ENCODE measurements around the gene INCENP.
A peak's percentile ranks its signal among the peaks of the same experiment; 100 is the strongest.

Gene INCENP

GRCh38 chr11:62087694-62088093 is 36.1 kb upstream of the INCENP start:
- Histone ChIP-seq H3K27me3 (no peaks in the 10 kb centered on the region), H3K9me3 (no peaks in the 10 kb centered on the region), H3K4me1 (no peaks in the 10 kb centered on the region), H3K36me3 (no peaks in the 10 kb centered on the region), H3K27ac (no peak overlapping the region), H3K4me3 (no peak overlapping the region)
- intact Hi-C loops (cut with DNase I; ENCODE audit: low total_unique reads): no loop called here
- TF ChIP-seq, protein P1, sequence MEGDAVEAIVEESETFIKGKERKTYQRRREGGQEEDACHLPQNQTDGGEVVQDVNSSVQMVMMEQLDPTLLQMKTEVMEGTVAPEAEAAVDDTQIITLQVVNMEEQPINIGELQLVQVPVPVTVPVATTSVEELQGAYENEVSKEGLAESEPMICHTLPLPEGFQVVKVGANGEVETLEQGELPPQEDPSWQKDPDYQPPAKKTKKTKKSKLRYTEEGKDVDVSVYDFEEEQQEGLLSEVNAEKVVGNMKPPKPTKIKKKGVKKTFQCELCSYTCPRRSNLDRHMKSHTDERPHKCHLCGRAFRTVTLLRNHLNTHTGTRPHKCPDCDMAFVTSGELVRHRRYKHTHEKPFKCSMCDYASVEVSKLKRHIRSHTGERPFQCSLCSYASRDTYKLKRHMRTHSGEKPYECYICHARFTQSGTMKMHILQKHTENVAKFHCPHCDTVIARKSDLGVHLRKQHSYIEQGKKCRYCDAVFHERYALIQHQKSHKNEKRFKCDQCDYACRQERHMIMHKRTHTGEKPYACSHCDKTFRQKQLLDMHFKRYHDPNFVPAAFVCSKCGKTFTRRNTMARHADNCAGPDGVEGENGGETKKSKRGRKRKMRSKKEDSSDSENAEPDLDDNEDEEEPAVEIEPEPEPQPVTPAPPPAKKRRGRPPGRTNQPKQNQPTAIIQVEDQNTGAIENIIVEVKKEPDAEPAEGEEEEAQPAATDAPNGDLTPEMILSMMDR (IDR thresholded peaks at IDR 0.05): no peak
- DNase-seq: no peak

GRCh38 chr11:62088331-62088933 is 35.4 kb upstream of the INCENP start:
- Histone ChIP-seq H3K4me3 (no peak overlapping the region), H3K27me3 (no peaks in the 10 kb centered on the region), H3K36me3 (no peaks in the 10 kb centered on the region), H3K4me1 (no peaks in the 10 kb centered on the region), H3K27ac (no peak overlapping the region), H3K9me3 (no peaks in the 10 kb centered on the region)
- DNase-seq: no peak
- intact Hi-C loops (cut with DNase I; ENCODE audit: low total_unique reads): no loop called here
- TF ChIP-seq, protein P1 (IDR thresholded peaks at IDR 0.05): no peak

DNA sequence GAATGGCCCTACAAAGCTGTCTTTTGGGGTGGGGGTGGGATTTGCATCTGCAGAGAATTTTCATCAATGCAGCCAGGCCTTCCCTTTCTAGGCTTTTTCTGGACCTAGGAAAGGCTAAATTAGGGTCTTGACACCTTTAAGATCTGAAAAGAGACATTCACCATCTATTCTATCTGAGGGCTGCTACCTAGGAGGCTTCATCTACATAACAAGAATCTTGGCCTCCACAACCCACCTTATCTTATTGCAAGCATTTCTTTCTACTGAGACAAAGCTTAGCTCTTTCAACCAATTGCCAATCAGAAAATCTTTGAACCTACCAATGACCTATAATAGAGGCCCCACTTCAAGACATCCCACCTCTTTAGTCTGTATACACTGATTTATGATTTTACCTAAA is 20.7 kb upstream of the INCENP start:
- intact Hi-C loops (cut with DNase I; ENCODE audit: low total_unique reads): loop anchor here (10.0 kb wide), 1 partner anchor 308 kb away; the partner anchor contains the start of genes FEN1 and TMEM258
- TF ChIP-seq, protein P1 (IDR thresholded peaks at IDR 0.05): no peak
- no peak for DNase-seq
- Histone ChIP-seq H3K36me3 (no peaks in the 10 kb centered on the region), H3K4me1 (peaks cover 0 to 58% (median 29%) of the 10 kb centered on the region in 4 donors), H3K27ac (peak overlapping the region; percentile 78 to 86), H3K9me3 (no peaks in the 10 kb centered on the region), H3K4me3 (no peak overlapping the region), H3K27me3 (no peaks in the 10 kb centered on the region)

DNA sequence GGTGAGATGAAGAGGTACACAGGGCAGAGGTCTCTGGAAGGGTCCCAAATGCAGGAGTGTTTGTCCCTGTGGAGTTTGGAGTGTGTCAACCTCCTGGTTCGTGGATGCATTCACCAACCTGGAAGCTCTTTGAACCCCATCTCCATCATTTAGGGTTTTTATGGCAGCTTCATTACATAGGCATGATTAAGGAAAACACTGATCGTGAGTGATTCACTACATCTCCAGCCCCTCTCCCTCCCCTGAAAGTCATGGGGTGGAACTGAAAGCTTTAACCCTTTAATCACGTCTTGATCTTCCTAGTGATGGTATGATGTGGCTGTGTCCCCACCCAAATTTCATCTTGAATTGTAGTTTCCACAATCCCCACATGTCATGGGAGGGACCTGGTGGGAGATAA is 19.8 kb upstream of the INCENP start:
- Histone ChIP-seq H3K9me3 (no peaks in the 10 kb centered on the region), H3K36me3 (no peaks in the 10 kb centered on the region), H3K27ac (peak overlapping the region; percentile 78 to 86), H3K4me1 (peaks cover 0 to 61% (median 29%) of the 10 kb centered on the region in 4 donors), H3K4me3 (no peak overlapping the region), H3K27me3 (no peaks in the 10 kb centered on the region)
- DNase-seq: no peak
- TF ChIP-seq, protein P1 (IDR thresholded peaks at IDR 0.05): no peak
- intact Hi-C loops (cut with DNase I; ENCODE audit: low total_unique reads): loop anchor here (10.0 kb wide), 1 partner anchor 309 kb away; the partner anchor contains the start of genes FEN1 and TMEM258

DNA sequence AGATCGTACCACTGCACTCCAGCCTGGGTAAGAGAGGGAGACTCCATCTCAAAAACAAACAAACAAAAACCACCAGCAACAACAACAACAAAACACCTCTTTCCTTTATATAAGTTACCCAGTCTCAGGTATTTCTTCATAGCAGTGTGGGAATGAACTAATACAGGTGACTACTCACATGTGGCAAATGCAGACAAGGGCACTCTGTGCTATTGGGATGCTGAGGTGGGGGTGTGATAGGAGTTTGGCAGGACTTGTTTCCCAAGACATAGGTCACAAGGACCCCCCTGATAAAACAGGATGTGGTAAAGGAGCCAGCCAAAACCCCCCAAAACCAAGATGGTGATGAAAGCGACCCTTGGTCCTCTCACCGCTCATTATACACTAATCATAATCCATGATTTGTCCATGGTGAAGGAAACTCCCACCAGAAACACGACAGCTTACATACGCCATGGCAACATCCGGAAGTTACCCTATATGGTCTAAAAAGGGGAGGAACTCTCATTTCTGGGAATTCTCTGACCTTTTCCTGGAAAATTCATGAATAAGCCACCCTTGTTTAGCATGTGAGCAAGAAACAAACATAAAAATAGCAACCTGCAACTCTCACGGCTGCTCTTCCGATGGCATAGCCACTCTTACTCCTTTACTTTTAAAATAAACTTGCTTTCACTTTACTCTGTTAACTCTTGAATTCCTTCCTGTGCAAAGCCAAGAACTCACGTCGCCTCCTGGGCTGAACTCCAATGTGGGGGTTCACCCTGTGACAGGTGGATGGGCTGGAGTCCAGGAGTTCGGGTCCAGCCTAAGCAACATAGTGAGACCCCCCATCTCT is 18.8 kb upstream of the INCENP start:
- Histone ChIP-seq H3K9me3 (no peaks in the 10 kb centered on the region), H3K27ac (peak overlapping the region; percentile 78 to 86), H3K4me3 (peak overlapping the region; percentile 36 to 44), H3K36me3 (no peaks in the 10 kb centered on the region), H3K4me1 (peaks cover 0 to 61% (median 29%) of the 10 kb centered on the region in 4 donors), H3K27me3 (no peaks in the 10 kb centered on the region)
- no peak for DNase-seq
- intact Hi-C loops (cut with DNase I; ENCODE audit: low total_unique reads): loop anchor here (5.0 to 10.0 kb wide), 2 partner anchors 133 to 310 kb away; partner anchors contain the start of genes FEN1 and TMEM258
- TF ChIP-seq, protein P1 (IDR thresholded peaks at IDR 0.05): no peak
